Karpas-422 (cell line): ENCODE measurements around the gene REXO4. TPM values are rescaled to one million over a fixed set of nuclear protein-coding genes. Genes with fewer than 3 reads are reported as not detected.

ENCODE experiments used
- total RNA-seq: library from RNA; depleted of rRNA; stranded (reverse); fragments of >200 nt; shearing (Covaris generic); gene quantifications from 2 replicates; pipeline ENCODE4 v1.2.3, GENCODE V29; 2014; ENCODE audit warnings: low replicate concordance; rRNA removed

The REXO4 gene
- total RNA-seq, 1 experiment from 2014 or later, result 10.5 TPM

Other genes starting within 250 kb of the REXO4 start
- not detected in 2 replicates for gene OBP2B, start 208.8 kb downstream of the REXO4 start, total RNA-seq
- gene ABO, start 142.8 kb downstream of the REXO4 start, total RNA-seq, result not detected in 2 replicates
- gene SURF6, start 81.8 kb downstream of the REXO4 start, total RNA-seq, result 5.6 and 22.9 TPM in 2 replicates
- 13.6 and 30.6 TPM in 2 replicates for gene MED22, start 69.9 kb downstream of the REXO4 start, total RNA-seq
- 2,407 and 2,991 TPM in 2 replicates for gene RPL7A, start 69.8 kb downstream of the REXO4 start, total RNA-seq
- gene SURF1, start 61.5 kb downstream of the REXO4 start, total RNA-seq, result 35.6 and 40.0 TPM in 2 replicates
- 20.0 and 52.9 TPM in 2 replicates for gene SURF2, start 61.5 kb downstream of the REXO4 start, total RNA-seq
- gene SURF4, start 42.0 kb downstream of the REXO4 start, total RNA-seq, result 81.1 and 84.1 TPM in 2 replicates
- gene STKLD1, start 41.6 kb downstream of the REXO4 start, total RNA-seq, result 0.93 and 0.97 TPM in 2 replicates
- gene ADAMTS13, start 4.4 kb upstream of the REXO4 start, total RNA-seq, result 0.34 and 1.3 TPM in 2 replicates
- gene CACFD1, start 42.0 kb upstream of the REXO4 start, total RNA-seq, result 4.5 and 15.3 TPM in 2 replicates
- 10.6 and 32.0 TPM in 2 replicates for gene SLC2A6, start 61.1 kb upstream of the REXO4 start, total RNA-seq
- gene MYMK, start 106.9 kb upstream of the REXO4 start, total RNA-seq, result not detected in 2 replicates
- gene ADAMTSL2, start 116.7 kb upstream of the REXO4 start, total RNA-seq, result not detected in 2 replicates
- not detected in 2 replicates for gene FAM163B, start 191.4 kb upstream of the REXO4 start, total RNA-seq
- not detected in 2 replicates for gene DBH, start 218.4 kb upstream of the REXO4 start, total RNA-seq